ENCODE results near the gene ETF1.
"Not testable (repeated sequence)": the region's sequence is repeated elsewhere in the genome, so short reads cannot be mapped to it uniquely, and the experiment has no call there.

The ETF1 gene

GRCh38 chr5:138520971-138521370, 22.1 kb downstream of the ETF1 start:
- no peak overlapping the region for H3K4me3 ChIP-seq (ENCODE audit: low read depth, low read length)
- TF ChIP-seq CTCF (IDR thresholded peaks at IDR 0.05; ENCODE audit: low read depth, low read length) = no peak
- in situ Hi-C loops (cut with HindIII; ENCODE audit: low sequenced_read_pairs) = no loop called here
- no peak for DNase-seq (ENCODE audit: low read depth, low spot score)

- TF ChIP-seq CTCF (IDR thresholded peaks at IDR 0.05; ENCODE audit: low read depth, low read length) = no peak
- in situ Hi-C loops (cut with HindIII; ENCODE audit: low sequenced_read_pairs) = no loop called here
- DNase-seq (ENCODE audit: low read depth, low spot score) = no peak
Measured at GRCh38 chr5:138517437-138517836, 25.6 kb downstream of the ETF1 start.

GRCh38 chr5:138515556-138516245, 27.3 kb downstream of the ETF1 start:
- in situ Hi-C loops (cut with HindIII; ENCODE audit: low sequenced_read_pairs) = no loop called here
- no peak overlapping the region for H3K4me3 ChIP-seq (ENCODE audit: low read depth, low read length)
- DNase-seq (ENCODE audit: low read depth, low spot score) = no peak
- TF ChIP-seq CTCF (IDR thresholded peaks at IDR 0.05; ENCODE audit: low read depth, low read length) = no peak

More at GRCh38 chr5:138517437-138517836, 25.6 kb downstream of the ETF1 start:
- no peak overlapping the region for H3K4me3 ChIP-seq (ENCODE audit: low read depth, low read length)

- TF ChIP-seq CTCF (IDR thresholded peaks at IDR 0.05; ENCODE audit: low read depth, low read length) = no peak
- DNase-seq (ENCODE audit: low read depth, low spot score) = no peak
- no peak overlapping the region for H3K4me3 ChIP-seq (ENCODE audit: low read depth, low read length)
- in situ Hi-C loops (cut with HindIII; ENCODE audit: low sequenced_read_pairs) = no loop called here
Measured at GRCh38 chr5:138514021-138514420, 29.0 kb downstream of the ETF1 start.

- in situ Hi-C loops (cut with HindIII; ENCODE audit: low sequenced_read_pairs) = no loop called here
- TF ChIP-seq CTCF (IDR thresholded peaks at IDR 0.05; ENCODE audit: low read depth, low read length) = no peak
- H3K4me3 ChIP-seq (ENCODE audit: low read depth, low read length) = no peak overlapping the region
- no peak for DNase-seq (ENCODE audit: low read depth, low spot score)
Measured at GRCh38 chr5:138508958-138509357, 34.1 kb downstream of the ETF1 start.

GRCh38 chr5:138507485-138507884, 35.6 kb downstream of the ETF1 start:
- H3K4me3 ChIP-seq (ENCODE audit: low read depth, low read length); DNase-seq (ENCODE audit: low read depth, low spot score); in situ Hi-C loops (cut with HindIII; ENCODE audit: low sequenced_read_pairs): not testable (repeated sequence)

- DNase-seq (ENCODE audit: low read depth, low spot score) = no peak
- no peak overlapping the region for H3K4me3 ChIP-seq (ENCODE audit: low read depth, low read length)
- in situ Hi-C loops (cut with HindIII; ENCODE audit: low sequenced_read_pairs) = no loop called here
- TF ChIP-seq CTCF (IDR thresholded peaks at IDR 0.05; ENCODE audit: low read depth, low read length) = no peak
Measured at GRCh38 chr5:138506370-138507306, 36.4 kb downstream of the ETF1 start.
